Karpas-422 (cell line): ENCODE measurements around the gene ZNF567. TPM values are rescaled to one million over a fixed set of nuclear protein-coding genes. Genes with fewer than 3 reads are reported as not detected.
"Not testable (repeated sequence)": the region's sequence is repeated elsewhere in the genome, so short reads cannot be mapped to it uniquely, and the experiment has no call there.

ENCODE experiments used
- DNase-seq: peaks from one replicate; pipeline ENCODE4 v3.0.0-alpha.2; 2015
- H2AFZ ChIP-seq: fragments of 200-600 bp; sonication (generic); 2 replicates; pipeline ENCODE4 v1.6.1; 2014; ENCODE audit warnings: antibody characterized with exemption, low read length, mixed read lengths
- H3K27ac ChIP-seq: fragments of 200-600 bp; sonication (generic); 2 replicates; pipeline ENCODE4 v1.5.1; 2014; ENCODE audit warnings: mild to moderate bottlenecking, low read length, moderate library complexity
- H3K27me3 ChIP-seq: fragments of 200-600 bp; sonication (generic); 2 replicates; pipeline ENCODE4 v1.6.1; 2014; ENCODE audit warnings: low read length, mixed read lengths
- H3K36me3 ChIP-seq: fragments of 200-600 bp; sonication (generic); 2 replicates; pipeline ENCODE4 v1.6.1; 2014; ENCODE audit warnings: low read length, mixed read lengths; ENCODE audit not compliant: insufficient read depth
- H3K4me1 ChIP-seq: fragments of 200-600 bp; sonication (generic); 2 replicates; pipeline ENCODE4 v1.6.1; 2014; ENCODE audit warnings: mild to moderate bottlenecking, low read length, mixed read lengths
- H3K4me2 ChIP-seq: fragments of 200-600 bp; sonication (generic); 2 replicates; pipeline ENCODE4 v1.6.1; 2014; ENCODE audit warnings: low read length, low read depth, mild to moderate bottlenecking; ENCODE audit not compliant: poor library complexity, severe bottlenecking
- H3K4me3 ChIP-seq: fragments of 200-600 bp; sonication (generic); 2 replicates; pipeline ENCODE4 v1.5.1; 2014; ENCODE audit warnings: mild to moderate bottlenecking, antibody characterized with exemption, low read length, mixed read lengths
- H3K79me2 ChIP-seq: fragments of 200-600 bp; sonication (generic); 2 replicates; pipeline ENCODE4 v1.6.1; 2014; ENCODE audit warnings: mild to moderate bottlenecking, low read length, mixed read lengths
- H3K9ac ChIP-seq: fragments of 200-600 bp; sonication (generic); 2 replicates; pipeline ENCODE4 v1.6.0; 2014; ENCODE audit warnings: low read length
- H3K9me2 ChIP-seq: fragments of 200-600 bp; sonication (generic), shearing (Covaris generic); replicated peaks from 2 replicates; pipeline ENCODE4 v1.6.0; 2014; ENCODE audit warnings: mild to moderate bottlenecking, low read length, moderate library complexity; ENCODE audit not compliant: insufficient read depth
- H3K9me3 ChIP-seq: fragments of 300-700, 200-600 bp; sonication (generic); 2 replicates; pipeline ENCODE4 v1.6.1; 2014; ENCODE audit warnings: low read length, mixed read lengths
- H4K20me1 ChIP-seq: fragments of 200-600 bp; sonication (generic); 2 replicates; pipeline ENCODE4 v1.6.1; 2014; ENCODE audit warnings: mild to moderate bottlenecking, antibody characterized with exemption, low read length, low read depth; ENCODE audit not compliant: insufficient read depth
- total RNA-seq: library from RNA; depleted of rRNA; stranded (reverse); fragments of >200 nt; shearing (Covaris generic); gene quantifications from 2 replicates; pipeline ENCODE4 v1.2.3, GENCODE V29; 2014; ENCODE audit warnings: low replicate concordance

The ZNF567 gene
- total RNA-seq, 1 experiment from 2014 or later = 13.9 TPM

- no peak overlapping the region for H3K4me3 ChIP-seq
- no peak for DNase-seq
- H4K20me1 ChIP-seq = no peaks in the 10 kb centered on the region
- peaks cover 10% of the 10 kb centered on the region for H3K79me2 ChIP-seq
- no peak overlapping the region for H3K27ac ChIP-seq
- no peak overlapping the region for H2AFZ ChIP-seq
- H3K9ac ChIP-seq = no peak overlapping the region
- no peaks in the 10 kb centered on the region for H3K4me1 ChIP-seq
- no peaks in the 10 kb centered on the region for H3K9me2 ChIP-seq
- no peak overlapping the region for H3K4me2 ChIP-seq
- peaks cover 39% of the 10 kb centered on the region for H3K36me3 ChIP-seq
- H3K27me3 ChIP-seq = no peaks in the 10 kb centered on the region
- peaks cover 17% of the 10 kb centered on the region; the same call in 1 of the 2 replicates for H3K9me3 ChIP-seq
Measured at GRCh38 chr19:36679455-36679854, 8.0 kb upstream of the ZNF567 start.

- peaks cover 17% of the 10 kb centered on the region for H3K9me3 ChIP-seq
- peak overlapping the region; percentile 83 for H3K4me2 ChIP-seq
- no peaks in the 10 kb centered on the region for H4K20me1 ChIP-seq
- H3K27me3 ChIP-seq = no peaks in the 10 kb centered on the region
- H3K9me2 ChIP-seq = no peaks in the 10 kb centered on the region
- H3K27ac ChIP-seq = no peak overlapping the region
- no peak for DNase-seq
- H3K9ac ChIP-seq = peak overlapping the region; percentile 84
- no peak overlapping the region for H2AFZ ChIP-seq
- peaks cover 49% of the 10 kb centered on the region for H3K36me3 ChIP-seq
- peaks cover 67% of the 10 kb centered on the region for H3K79me2 ChIP-seq
- H3K4me1 ChIP-seq = peaks cover 14% of the 10 kb centered on the region
- H3K4me3 ChIP-seq = peak overlapping the region; percentile 93
Measured at GRCh38 chr19:36685835-36686234, 1.6 kb upstream of the ZNF567 start.

DNA sequence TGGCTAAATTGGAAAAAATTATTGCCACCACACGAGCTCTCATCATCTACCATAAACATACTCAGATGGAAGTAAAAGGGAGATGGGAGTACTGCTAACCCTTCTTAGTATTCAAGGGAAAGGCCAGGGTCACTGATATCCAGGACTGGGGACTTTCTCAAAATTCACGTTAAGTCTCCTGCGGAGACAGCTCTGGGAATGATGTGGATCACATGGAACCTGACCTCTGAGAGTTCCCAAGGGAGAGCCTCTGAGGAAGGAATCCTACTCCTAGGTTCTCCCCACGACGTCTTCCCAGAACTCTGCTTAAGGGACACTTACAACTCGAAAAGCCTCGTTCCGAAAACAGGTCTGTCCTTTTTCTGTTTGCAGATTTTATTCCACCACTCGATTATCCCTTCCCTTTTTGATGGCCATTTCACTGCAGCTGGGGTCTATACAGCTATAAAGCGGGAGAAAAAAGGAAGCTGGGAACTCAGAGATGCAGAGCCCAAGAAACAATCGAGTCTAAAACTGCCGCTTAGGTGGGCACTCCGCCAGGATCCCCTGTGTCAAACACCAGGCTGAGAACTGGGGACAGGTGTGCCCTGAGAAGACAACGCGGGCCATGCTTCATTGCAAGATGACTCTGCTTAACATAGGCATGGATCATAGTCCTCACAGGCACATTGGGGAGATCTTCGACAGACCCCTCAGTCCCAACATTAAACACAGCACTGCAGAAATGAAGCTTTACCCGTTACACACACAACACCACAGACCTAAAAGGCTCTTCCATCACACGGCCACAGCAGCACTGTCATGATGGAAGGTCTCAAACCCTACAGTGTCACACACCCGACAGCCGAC, 823 bp upstream of the ZNF567 start:
- peak overlapping the region; percentile 83 for H3K4me2 ChIP-seq
- H3K36me3 ChIP-seq = peaks cover 56% of the 10 kb centered on the region
- H3K9ac ChIP-seq = peak overlapping the region; percentile 84
- peaks cover 73% of the 10 kb centered on the region for H3K79me2 ChIP-seq
- H3K9me2 ChIP-seq = no peaks in the 10 kb centered on the region
- H3K4me1 ChIP-seq = peaks cover 14% of the 10 kb centered on the region
- peak overlapping the region; percentile 93 for H3K4me3 ChIP-seq
- peak overlapping the region; percentile 62; the same call in 1 of the 2 replicates for H2AFZ ChIP-seq
- no peaks in the 10 kb centered on the region for H3K27me3 ChIP-seq
- peaks cover 21% of the 10 kb centered on the region for H3K9me3 ChIP-seq
- no peaks in the 10 kb centered on the region for H4K20me1 ChIP-seq
- H3K27ac ChIP-seq = no peak overlapping the region
- DNase-seq = peak; percentile 59

DNA sequence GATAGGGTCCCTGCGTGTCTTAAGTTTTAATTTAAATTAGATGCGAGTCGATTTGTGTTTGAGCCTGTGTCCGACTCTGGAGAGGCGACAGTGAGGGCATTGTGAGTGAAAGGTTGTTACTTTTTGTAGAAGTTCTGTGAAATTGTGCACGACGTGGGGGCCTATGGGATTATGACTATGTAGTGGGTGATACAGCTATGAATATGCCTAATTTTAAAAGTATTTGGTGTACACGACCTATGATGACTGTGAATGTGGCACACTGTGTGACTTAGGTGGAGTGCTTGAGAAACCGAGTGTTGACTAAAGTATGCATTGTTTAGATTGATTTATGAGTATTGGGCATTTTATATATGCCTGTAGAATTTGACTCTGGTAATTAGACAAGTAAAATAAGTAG, 646 bp downstream of the ZNF567 start:
- H3K9ac ChIP-seq = peak overlapping the region; percentile 85
- no peak for DNase-seq
- no peak overlapping the region for H2AFZ ChIP-seq
- peak overlapping the region; percentile 83 for H3K4me2 ChIP-seq
- H3K27ac ChIP-seq = peak overlapping the region; percentile 4; the same call in 1 of the 2 replicates
- H3K4me3 ChIP-seq = peak overlapping the region; percentile 93
- no peaks in the 10 kb centered on the region for H4K20me1 ChIP-seq
- H3K4me1 ChIP-seq = peaks cover 14% of the 10 kb centered on the region
- H3K79me2 ChIP-seq = peaks cover 83% of the 10 kb centered on the region
- peaks cover 25% of the 10 kb centered on the region for H3K9me3 ChIP-seq
- H3K36me3 ChIP-seq = peaks cover 63% of the 10 kb centered on the region
- no peaks in the 10 kb centered on the region for H3K27me3 ChIP-seq
- H3K9me2 ChIP-seq = no peaks in the 10 kb centered on the region

- Histone ChIP-seq H3K9ac (no peak overlapping the region), H4K20me1 (no peaks in the 10 kb centered on the region), H3K9me2 (no peaks in the 10 kb centered on the region), H3K4me2 (no peak overlapping the region), H3K27ac (no peak overlapping the region), H3K4me1 (no peaks in the 10 kb centered on the region), H3K4me3 (no peak overlapping the region), H3K9me3 (peaks cover 60% of the 10 kb centered on the region), H3K27me3 (no peaks in the 10 kb centered on the region), H2AFZ (no peak overlapping the region), H3K36me3 (peaks cover 79% of the 10 kb centered on the region), H3K79me2 (peaks cover 81% of the 10 kb centered on the region)
- DNase-seq = no peak
Measured at GRCh38 chr19:36707134-36707533, 19.7 kb downstream of the ZNF567 start.

- Histone ChIP-seq H3K4me2 (no peak overlapping the region), H3K4me1 (no peaks in the 10 kb centered on the region)
Measured at GRCh38 chr19:36709423-36709822, 22.0 kb downstream of the ZNF567 start.

GRCh38 chr19:36719687-36720556, 32.5 kb downstream of the ZNF567 start:
- peak overlapping the region; percentile 9; the same call in 1 of the 2 replicates for H3K4me3 ChIP-seq
- H3K27ac ChIP-seq = no peak overlapping the region
- H3K27me3 ChIP-seq = no peaks in the 10 kb centered on the region
- H3K36me3 ChIP-seq = peaks cover 73% of the 10 kb centered on the region
- no peaks in the 10 kb centered on the region for H3K4me1 ChIP-seq
- no peaks in the 10 kb centered on the region for H3K79me2 ChIP-seq
- no peak overlapping the region for H2AFZ ChIP-seq
- DNase-seq = no peak
- H3K4me2 ChIP-seq = no peak overlapping the region
- H3K9ac ChIP-seq = no peak overlapping the region
- no peaks in the 10 kb centered on the region for H3K9me2 ChIP-seq
- peaks cover 60% of the 10 kb centered on the region for H3K9me3 ChIP-seq
- H4K20me1 ChIP-seq = no peaks in the 10 kb centered on the region

More at GRCh38 chr19:36709423-36709822, 22.0 kb downstream of the ZNF567 start:
- H4K20me1 ChIP-seq = no peaks in the 10 kb centered on the region
- no peak overlapping the region for H3K27ac ChIP-seq
- H3K36me3 ChIP-seq = peaks cover 98% of the 10 kb centered on the region
- peaks cover 80% of the 10 kb centered on the region for H3K79me2 ChIP-seq
- no peaks in the 10 kb centered on the region for H3K27me3 ChIP-seq
- no peak overlapping the region for H2AFZ ChIP-seq
- H3K9ac ChIP-seq = no peak overlapping the region
- H3K9me2 ChIP-seq = no peaks in the 10 kb centered on the region
- peaks cover 73% of the 10 kb centered on the region for H3K9me3 ChIP-seq
- H3K4me3 ChIP-seq = no peak overlapping the region
- no peak for DNase-seq

GRCh38 chr19:36736166-36736565, 48.8 kb downstream of the ZNF567 start:
- not testable (repeated sequence) for H3K27ac ChIP-seq, H3K4me3 ChIP-seq, H3K9ac ChIP-seq, H3K4me2 ChIP-seq, H3K9me2 ChIP-seq, DNase-seq, H2AFZ ChIP-seq, H3K79me2 ChIP-seq, H3K27me3 ChIP-seq, H4K20me1 ChIP-seq, H3K4me1 ChIP-seq
- H3K36me3 ChIP-seq = peaks cover 41% of the 10 kb centered on the region
- peaks cover 45% of the 10 kb centered on the region for H3K9me3 ChIP-seq
